IPS-18c (cell line): ENCODE data around the gene NCKAP5.

Experiments
- H3K4me3 ChIP-seq: 2 replicates; pipeline ENCODE4 v1.7.0; 2013; ENCODE audit warnings: low read depth, mild to moderate bottlenecking, low read length, moderate library complexity; ENCODE audit not compliant: insufficient read depth
- H3K9me3 ChIP-seq: one replicate; pipeline ENCODE4 v1.6.1; 2013; ENCODE audit warnings: mild to moderate bottlenecking, low read length, moderate library complexity; ENCODE audit not compliant: control insufficient read depth, insufficient read depth

NCKAP5 gene

DNA sequence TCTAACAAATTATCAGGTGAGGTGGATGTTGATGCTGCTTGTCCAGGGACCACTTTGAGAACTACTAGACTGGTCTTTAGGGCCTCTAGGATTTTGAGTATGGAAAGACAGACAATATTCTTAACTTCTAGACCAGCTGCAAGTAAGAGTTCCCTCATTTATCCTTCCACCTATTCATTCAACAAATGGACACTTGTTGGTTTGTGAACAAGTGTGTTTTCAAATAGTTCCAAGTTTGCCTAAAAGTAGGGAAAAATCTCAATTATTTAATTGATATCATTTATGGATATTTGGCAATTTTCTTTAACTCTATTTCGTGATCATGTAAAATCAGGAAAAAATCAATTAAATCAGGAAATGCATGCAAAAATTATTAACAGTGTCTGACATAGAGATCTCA lies 245.4 kb downstream of the NCKAP5 start:
- no peak overlapping the region for H3K4me3 ChIP-seq
- no peaks in the 10 kb centered on the region for H3K9me3 ChIP-seq

- no peak overlapping the region for H3K4me3 ChIP-seq
- no peaks in the 10 kb centered on the region for H3K9me3 ChIP-seq
Observed at GRCh38 chr2:133317178-133317577, 251.1 kb downstream of the NCKAP5 start.

- Histone ChIP-seq H3K4me3 (no peak overlapping the region), H3K9me3 (no peaks in the 10 kb centered on the region)
Observed at GRCh38 chr2:133316557-133316956, 251.7 kb downstream of the NCKAP5 start.

GRCh38 chr2:133315280-133315679 lies 253.0 kb downstream of the NCKAP5 start:
- no peak overlapping the region for H3K4me3 ChIP-seq
- no peaks in the 10 kb centered on the region for H3K9me3 ChIP-seq

- Histone ChIP-seq H3K9me3 (no peaks in the 10 kb centered on the region), H3K4me3 (no peak overlapping the region)
Observed at GRCh38 chr2:133314795-133315194, 253.5 kb downstream of the NCKAP5 start.

GRCh38 chr2:133312038-133312729 lies 256.1 kb downstream of the NCKAP5 start:
- H3K9me3 ChIP-seq: no peaks in the 10 kb centered on the region

GRCh38 chr2:133306236-133306635 lies 262.0 kb downstream of the NCKAP5 start:
- Histone ChIP-seq H3K9me3 (no peaks in the 10 kb centered on the region), H3K4me3 (no peak overlapping the region)

More at GRCh38 chr2:133312038-133312729, 256.1 kb downstream of the NCKAP5 start:
- no peak overlapping the region for H3K4me3 ChIP-seq

DNA sequence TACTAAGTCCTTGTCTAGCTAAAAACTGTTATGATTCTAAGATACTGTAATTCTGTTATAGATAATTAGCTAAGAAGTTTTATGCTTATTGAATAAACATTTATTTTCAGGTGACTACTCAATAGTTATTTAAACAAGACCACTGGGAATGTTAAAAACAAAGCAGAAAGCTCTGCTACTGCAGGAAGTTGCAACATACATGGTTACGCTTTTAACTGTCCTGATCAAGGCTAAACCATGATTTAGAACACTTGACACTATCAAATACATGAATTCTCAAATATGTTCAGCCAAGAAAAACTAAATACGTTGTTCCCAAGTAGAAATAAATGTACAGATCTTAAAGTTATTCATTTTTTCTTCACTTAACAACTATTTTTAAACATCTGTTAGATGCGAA lies 263.9 kb downstream of the NCKAP5 start:
- no peaks in the 10 kb centered on the region for H3K9me3 ChIP-seq
- H3K4me3 ChIP-seq: no peak overlapping the region

- no peak overlapping the region for H3K4me3 ChIP-seq
- no peaks in the 10 kb centered on the region for H3K9me3 ChIP-seq
Observed at GRCh38 chr2:133303150-133303549, 265.1 kb downstream of the NCKAP5 start.

GRCh38 chr2:133296401-133296800 lies 271.9 kb downstream of the NCKAP5 start:
- Histone ChIP-seq H3K9me3 (no peaks in the 10 kb centered on the region), H3K4me3 (no peak overlapping the region)

- no peaks in the 10 kb centered on the region for H3K9me3 ChIP-seq
- no peak overlapping the region for H3K4me3 ChIP-seq
Observed at GRCh38 chr2:133293544-133294353, 274.5 kb downstream of the NCKAP5 start.

GRCh38 chr2:133292259-133292658 lies 276.0 kb downstream of the NCKAP5 start:
- H3K4me3 ChIP-seq: no peak overlapping the region
- no peaks in the 10 kb centered on the region for H3K9me3 ChIP-seq

DNA sequence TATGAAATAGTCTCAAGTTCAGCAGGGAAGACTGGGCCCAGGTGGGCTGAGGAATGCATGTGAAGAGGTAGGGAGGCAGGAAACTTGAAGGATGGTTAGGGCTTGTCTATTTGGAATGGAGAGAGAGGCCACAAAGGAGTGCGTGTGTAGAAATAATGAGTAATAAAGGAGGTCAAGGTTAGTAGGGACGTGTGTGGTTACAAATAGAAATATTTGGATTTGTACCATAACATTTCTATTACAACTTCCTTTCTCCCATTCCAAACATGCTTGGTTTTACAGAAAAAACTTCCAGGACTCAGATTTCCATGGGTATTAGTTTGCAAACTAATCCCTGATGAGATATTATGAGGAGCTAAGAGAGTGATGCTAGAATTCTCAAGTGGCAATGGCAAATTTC lies 280.6 kb downstream of the NCKAP5 start:
- Histone ChIP-seq H3K4me3 (no peak overlapping the region), H3K9me3 (no peaks in the 10 kb centered on the region)

DNA sequence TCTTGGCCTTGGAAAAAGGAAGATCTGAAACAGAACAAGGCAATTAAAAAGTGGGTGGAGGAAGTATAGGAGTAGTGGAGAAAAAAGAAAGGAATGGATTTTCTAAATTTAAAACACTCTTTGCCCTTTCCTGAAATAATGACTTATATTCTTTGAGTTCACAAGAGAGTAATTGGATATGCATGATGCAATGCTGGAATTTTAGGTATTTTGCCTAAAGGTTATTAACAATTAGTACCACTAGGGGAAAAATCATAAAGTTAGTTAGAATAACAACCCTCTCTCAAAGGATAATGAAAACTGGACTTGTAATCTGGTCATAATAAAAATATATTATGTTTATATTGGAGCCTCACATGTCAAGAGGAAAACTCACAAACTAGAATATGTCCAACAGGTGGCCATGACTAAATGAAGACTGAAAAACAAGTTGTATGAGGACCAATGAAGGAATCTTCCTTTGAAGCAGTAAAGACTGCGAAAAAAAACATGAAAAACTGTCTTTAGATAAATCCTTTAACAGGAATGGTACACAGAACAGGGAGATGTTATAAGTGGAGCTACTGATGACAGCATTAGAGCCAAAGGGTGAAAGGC lies 281.8 kb downstream of the NCKAP5 start:
- no peaks in the 10 kb centered on the region for H3K9me3 ChIP-seq

GRCh38 chr2:133273031-133273430 lies 295.2 kb downstream of the NCKAP5 start:
- Histone ChIP-seq H3K4me3 (no peak overlapping the region), H3K9me3 (no peaks in the 10 kb centered on the region)

More for the DNA sequence above, 281.8 kb downstream of the NCKAP5 start:
- H3K4me3 ChIP-seq: no peak overlapping the region

- Histone ChIP-seq H3K4me3 (no peak overlapping the region), H3K9me3 (no peaks in the 10 kb centered on the region)
Observed at GRCh38 chr2:133271105-133271504, 297.2 kb downstream of the NCKAP5 start.

- H3K9me3 ChIP-seq: no peaks in the 10 kb centered on the region
- no peak overlapping the region for H3K4me3 ChIP-seq
Observed at GRCh38 chr2:133270550-133270949, 297.7 kb downstream of the NCKAP5 start.
